H9 (cell line): ENCODE results near the gene SMTNL2. TPM values are rescaled to one million over a fixed set of nuclear protein-coding genes. Genes with fewer than 3 reads are reported as not detected.

Experiments used
- DNase-seq: peaks from one replicate; pipeline ENCODE4 v3.0.0-alpha.2; 2017
- H2AFZ ChIP-seq: one replicate; pipeline ENCODE4 v1.6.1; 2013; ENCODE audit warnings: mild to moderate bottlenecking, low read length, control low read depth, moderate library complexity
- H2AK5ac ChIP-seq: 2 replicates; pipeline ENCODE4 v1.6.1; 2013; ENCODE audit warnings: low read length, control low read depth, mixed read lengths; ENCODE audit not compliant: insufficient read length
- H2BK120ac ChIP-seq: one replicate; pipeline ENCODE4 v1.6.1; 2013; ENCODE audit warnings: low read depth, mild to moderate bottlenecking, low read length, control low read depth, inconsistent platforms; ENCODE audit not compliant: poor library complexity, severe bottlenecking
- H2BK12ac ChIP-seq: 2 replicates; pipeline ENCODE4 v1.6.1; 2013; ENCODE audit warnings: low read length, control low read depth, mixed read lengths, low read depth; ENCODE audit not compliant: insufficient read length
- H2BK15ac ChIP-seq: 2 replicates; pipeline ENCODE4 v1.6.1; 2013; ENCODE audit warnings: low read depth, low read length, control low read depth
- H2BK20ac ChIP-seq: one replicate; pipeline ENCODE4 v1.6.1; 2013; ENCODE audit warnings: low read depth, mild to moderate bottlenecking, low read length, control low read depth, inconsistent platforms; ENCODE audit not compliant: poor library complexity, severe bottlenecking
- H2BK5ac ChIP-seq: 2 replicates; pipeline ENCODE4 v1.6.1; 2013; ENCODE audit warnings: low read length, control low read depth, mixed read lengths; ENCODE audit not compliant: insufficient read length
- H3K14ac ChIP-seq: 2 replicates; pipeline ENCODE4 v1.6.1; 2013; ENCODE audit warnings: low read length, control low read depth; ENCODE audit not compliant: insufficient read depth
- H3K18ac ChIP-seq: 2 replicates; pipeline ENCODE4 v1.6.1; 2013; ENCODE audit warnings: low read depth, mild to moderate bottlenecking, mixed read lengths, low read length, control low read depth; ENCODE audit not compliant: insufficient read length
- H3K23ac ChIP-seq: 2 replicates; pipeline ENCODE4 v1.6.1; 2013; ENCODE audit warnings: low read length, control low read depth, mixed read lengths, low read depth; ENCODE audit not compliant: insufficient read length
- H3K23me2 ChIP-seq: 2 replicates; pipeline ENCODE4 v1.6.1; 2013; ENCODE audit warnings: low read depth, mild to moderate bottlenecking, mixed read lengths, low read length, control low read depth; ENCODE audit not compliant: insufficient read length, poor library complexity, severe bottlenecking
- H3K27ac ChIP-seq: 2 replicates; pipeline ENCODE4 v1.5.1; 2013; ENCODE audit warnings: low read length, control low read depth, mixed read lengths, low read depth; ENCODE audit not compliant: insufficient read length
- H3K27me3 ChIP-seq: 2 replicates; pipeline ENCODE4 v1.6.1; 2013; ENCODE audit warnings: low read length, control low read depth, inconsistent platforms; ENCODE audit not compliant: insufficient read depth
- H3K4ac ChIP-seq: 2 replicates; pipeline ENCODE4 v1.6.1; 2013; ENCODE audit warnings: low read depth, mild to moderate bottlenecking, control low read depth, inconsistent platforms, low read length, moderate library complexity
- H3K4me1 ChIP-seq: 2 replicates; pipeline ENCODE4 v1.6.1; 2013; ENCODE audit warnings: low read length, control low read depth, inconsistent platforms; ENCODE audit not compliant: insufficient read depth
- H3K4me2 ChIP-seq: 2 replicates; pipeline ENCODE4 v1.6.1; 2013; ENCODE audit warnings: low read length, control low read depth, mixed read lengths; ENCODE audit not compliant: insufficient read length, insufficient read depth
- H3K56ac ChIP-seq: 2 replicates; pipeline ENCODE4 v1.6.1; 2013; ENCODE audit warnings: low read depth, mild to moderate bottlenecking, mixed read lengths, low read length, control low read depth; ENCODE audit not compliant: insufficient read length
- H3K79me1 ChIP-seq: 2 replicates; pipeline ENCODE4 v1.6.1; 2013; ENCODE audit warnings: low read depth, mild to moderate bottlenecking, moderate library complexity, low read length, control low read depth, inconsistent platforms; ENCODE audit not compliant: insufficient read depth, poor library complexity, severe bottlenecking
- H3K79me2 ChIP-seq: 2 replicates; pipeline ENCODE4 v1.6.1; 2013; ENCODE audit warnings: low read length, control low read depth, inconsistent platforms; ENCODE audit not compliant: insufficient read depth
- H3K9ac ChIP-seq: 2 replicates; pipeline ENCODE4 v1.6.1; 2013; ENCODE audit warnings: low read length, control low read depth, mixed read lengths; ENCODE audit not compliant: insufficient read length; ENCODE audit errors: extremely low read depth
- H3K9me3 ChIP-seq: one replicate; pipeline ENCODE4 v1.6.1; 2013; ENCODE audit warnings: low read depth, low read length, inconsistent platforms; ENCODE audit not compliant: control insufficient read depth
- H3T11ph ChIP-seq: one replicate; pipeline ENCODE4 v1.6.1; 2013; ENCODE audit warnings: mild to moderate bottlenecking, low read length, control low read depth, inconsistent platforms
- H4K20me1 ChIP-seq: one replicate; pipeline ENCODE4 v1.6.1; 2013; ENCODE audit not compliant: control insufficient read depth, insufficient read length, insufficient read depth
- H4K5ac ChIP-seq: 2 replicates; pipeline ENCODE4 v1.6.1; 2013; ENCODE audit warnings: low read depth, mild to moderate bottlenecking, mixed read lengths, low read length, control low read depth; ENCODE audit not compliant: insufficient read length
- H4K8ac ChIP-seq: replicated peaks from 2 replicates; pipeline ENCODE4 v1.6.1; 2013; ENCODE audit warnings: low read length, control low read depth, mixed read lengths, low read depth; ENCODE audit not compliant: insufficient read length
- H4K91ac ChIP-seq: 2 replicates; pipeline ENCODE4 v1.6.1; 2013; ENCODE audit warnings: low read depth, mild to moderate bottlenecking, moderate library complexity, mixed read lengths, low read length, control low read depth; ENCODE audit not compliant: insufficient read length
- H3K27ac Mint-ChIP-seq, 3 experiments: 2 replicates in 2 of 3; 3 replicates in 1 of 3; pipeline ENCODE4 v1.8.0; 2020 to 2021; ENCODE audit warnings: mixed read lengths in 3 of 3, mild to moderate bottlenecking in 1 of 3, moderate library complexity in 1 of 3
- H3K27me3 Mint-ChIP-seq: 2 replicates; pipeline ENCODE4 v1.8.0; 2021; ENCODE audit warnings: low read depth, mild to moderate bottlenecking, moderate library complexity, mixed read lengths
- H3K36me3 Mint-ChIP-seq, 3 experiments: 2 replicates in 2 of 3; 3 replicates in 1 of 3; pipeline ENCODE4 v1.8.0; 2020 to 2021; ENCODE audit warnings: low read depth in 3 of 3, mixed read lengths in 3 of 3; ENCODE audit not compliant: insufficient read depth in 1 of 3
- H3K4me1 Mint-ChIP-seq, 2 experiments: 2 replicates each; pipeline ENCODE4 v1.8.0; 2020; ENCODE audit warnings: mixed read lengths in 2 of 2
- H3K4me3 Mint-ChIP-seq, 2 experiments: 2 replicates in 1 of 2; 3 replicates in 1 of 2; pipeline ENCODE4 v1.8.0; 2020 to 2021; ENCODE audit warnings: mild to moderate bottlenecking in 2 of 2, mixed read lengths in 2 of 2, moderate library complexity in 1 of 2
- H3K9me3 Mint-ChIP-seq, 2 experiments: 2 replicates in 1 of 2; 3 replicates in 1 of 2; pipeline ENCODE4 v1.8.0; 2020; ENCODE audit warnings: mild to moderate bottlenecking in 2 of 2, mixed read lengths in 2 of 2, moderate library complexity in 1 of 2
- CTCF ChIP-seq: fragments of 200-600 bp; sonication (generic); conservative IDR thresholded peaks from 3 replicates; pipeline ENCODE4 v1.8.0; 2021; ENCODE audit warnings: antibody characterized with exemption, mild to moderate bottlenecking
- WGBS: extraction: QIAGEN DNeasy Blood & Tissue Kit; methylation state at CpG from one replicate; pipeline ENCODE4 v1.1.7; 2013; ENCODE audit warnings: missing lambda C conversion rate, low lambda C conversion rate, mixed read lengths; ENCODE audit not compliant: insufficient read length; ENCODE audit errors: extremely low coverage; 5-methylcytosine and 5-hydroxymethylcytosine counted together
- total RNA-seq: library from RNA; stranded (reverse); gene quantifications from 2 replicates; pipeline ENCODE4 v1.2.1, GENCODE V29; 2021

Gene SMTNL2
- total RNA-seq, 1 experiment from 2014 or later, result 0.77 TPM

GRCh38 chr17:4536742-4537411, 47.5 kb upstream of the SMTNL2 start:
- no CpG with 5 or more reads among the region's 18 CpGs for WGBS
- no peak overlapping the region for H3K27ac ChIP-seq

More at GRCh38 chr17:4536742-4537411, 47.5 kb upstream of the SMTNL2 start:
- TF ChIP-seq CTCF, result no peak
- no peak for DNase-seq
- no peak overlapping the region for H3K14ac ChIP-seq
- H2AFZ ChIP-seq, result no peak overlapping the region
- no peaks in the 10 kb centered on the region; the same call in 1 of the 2 replicates for H3K4me1 ChIP-seq
- H3K56ac ChIP-seq, result no peak overlapping the region
- no peak overlapping the region for H3T11ph ChIP-seq
- Mint-ChIP-seq H3K4me1 (peaks cover 19 to 20% of the 10 kb centered on the region in 2 experiments), H3K36me3 (peaks cover 7 to 48% (median 23%) of the 10 kb centered on the region in 3 experiments; a peak in 6 of 7 replicates), H3K27me3 (peaks cover 33% of the 10 kb centered on the region), H3K9me3 (no peaks in the 10 kb centered on the region), H3K27ac (peak overlapping the region in 2 of 3 experiments; percentile 63 to 77; a peak in 1 of 7 replicates), H3K4me3 (no peak overlapping the region; a peak in 1 of 5 replicates)
- peaks cover 2% of the 10 kb centered on the region; the same call in 1 of the 2 replicates for H3K27me3 ChIP-seq
- H3K4me2 ChIP-seq, result peak overlapping the region; percentile 42
- no peak overlapping the region for H3K4ac ChIP-seq
- H3K79me2 ChIP-seq, result no peaks in the 10 kb centered on the region
- no peak overlapping the region for H2BK20ac ChIP-seq
- H2BK5ac ChIP-seq, result no peak overlapping the region
- no peak overlapping the region for H3K23ac ChIP-seq
- H4K20me1 ChIP-seq, result peaks cover 5% of the 10 kb centered on the region
- no peak overlapping the region for H3K18ac ChIP-seq
- H4K91ac ChIP-seq, result no peak overlapping the region
- no peaks in the 10 kb centered on the region for H3K23me2 ChIP-seq
- no peak overlapping the region for H2BK15ac ChIP-seq
- no peak overlapping the region for H2BK12ac ChIP-seq
- no peak overlapping the region for H3K9ac ChIP-seq
- H2AK5ac ChIP-seq, result no peak overlapping the region
- no peaks in the 10 kb centered on the region for H3K9me3 ChIP-seq
- H4K8ac ChIP-seq, result no peak overlapping the region
- H2BK120ac ChIP-seq, result no peak overlapping the region
- H4K5ac ChIP-seq, result no peak overlapping the region
- H3K79me1 ChIP-seq, result no peaks in the 10 kb centered on the region
